Smooth muscle cell (in vitro differentiated cells): Measurements from ENCODE around the gene TUBA1A. TPM values are rescaled to one million over a fixed set of nuclear protein-coding genes. Genes with fewer than 3 reads are reported as not detected.

Experiments used
- DNase-seq: peaks from one replicate; lab custom pipeline; 2025; ENCODE audit not compliant: unreplicated experiment; lab: John Stamatoyannopoulos, UW
- H2AFZ ChIP-seq: fragments of 200-600 bp; sonication (generic); 2 replicates; pipeline ENCODE4 v1.6.0; 2016; ENCODE audit warnings: antibody characterized with exemption, low read depth, mild to moderate bottlenecking
- H3F3A ChIP-seq: fragments of 200-600 bp; sonication (generic); 2 replicates; pipeline ENCODE4 v1.6.0; 2017; ENCODE audit warnings: antibody characterized with exemption, low read depth
- H3K27ac ChIP-seq: fragments of 200-600 bp; sonication (generic); 2 replicates; pipeline ENCODE4 v1.5.1; 2016; ENCODE audit warnings: low read depth, mild to moderate bottlenecking
- H3K27me3 ChIP-seq: fragments of 200-600 bp; sonication (generic); 2 replicates; pipeline ENCODE4 v1.6.1; 2016; ENCODE audit warnings: low read depth, mild to moderate bottlenecking
- H3K36me3 ChIP-seq: fragments of 200-600 bp; sonication (generic); 2 replicates; pipeline ENCODE4 v1.5.1; 2016; ENCODE audit warnings: low read depth
- H3K4me1 ChIP-seq: fragments of 200-600 bp; sonication (generic); 2 replicates; pipeline ENCODE4 v1.5.1; 2016; ENCODE audit warnings: low read depth
- H3K4me2 ChIP-seq: fragments of 200-600 bp; sonication (generic); 2 replicates; pipeline ENCODE4 v1.6.0; 2016; ENCODE audit warnings: mild to moderate bottlenecking
- H3K4me3 ChIP-seq: fragments of 200-600 bp; sonication (generic); 2 replicates; pipeline ENCODE4 v1.5.1; 2016; ENCODE audit warnings: mild to moderate bottlenecking
- H3K79me2 ChIP-seq: fragments of 200-600 bp; sonication (generic); 2 replicates; pipeline ENCODE4 v1.6.0; 2016; ENCODE audit warnings: low read depth, mild to moderate bottlenecking
- H3K9ac ChIP-seq: fragments of 200-600 bp; sonication (generic); 2 replicates; pipeline ENCODE4 v1.6.0; 2016; ENCODE audit warnings: low read depth
- H3K9me3 ChIP-seq: fragments of 200-600 bp; sonication (generic); replicated peaks from 2 replicates; pipeline ENCODE4 v1.5.1; 2016; ENCODE audit warnings: low read depth
- H4K20me1 ChIP-seq: fragments of 200-600 bp; sonication (generic); 2 replicates; pipeline ENCODE4 v1.6.0; 2016; ENCODE audit warnings: low read depth
- CTCF ChIP-seq: fragments of 200-600 bp; sonication (generic); IDR thresholded peaks from 2 replicates; pipeline ENCODE4 v1.5.1; 2017; ENCODE audit warnings: borderline replicate concordance, mild to moderate bottlenecking, antibody characterized with exemption; ENCODE audit not compliant: insufficient read depth, poor library complexity, severe bottlenecking
- WGBS: methylation state at CpG from one replicate; pipeline ENCODE4 v1.1.7; 2016; ENCODE audit warnings: low lambda C conversion rate; 5-methylcytosine and 5-hydroxymethylcytosine counted together
- polyA plus RNA-seq: library from polyadenylated mRNA; unstranded; fragments of >200 nt; fragmentation: Nextera tagmentation; extraction: Ambion mirVana; gene quantifications from 2 replicates; pipeline ENCODE4 v1.2.1, GENCODE V29; 2016
- total RNA-seq: library from RNA; depleted of rRNA; stranded (reverse); fragments of >200 nt; gene quantifications from 2 replicates; pipeline ENCODE4 v1.2.3, GENCODE V29; 2014

TUBA1A gene
- total and polyA plus RNA-seq, 2 experiments from 2014 or later = 1,161 to 1,375 TPM

DNA sequence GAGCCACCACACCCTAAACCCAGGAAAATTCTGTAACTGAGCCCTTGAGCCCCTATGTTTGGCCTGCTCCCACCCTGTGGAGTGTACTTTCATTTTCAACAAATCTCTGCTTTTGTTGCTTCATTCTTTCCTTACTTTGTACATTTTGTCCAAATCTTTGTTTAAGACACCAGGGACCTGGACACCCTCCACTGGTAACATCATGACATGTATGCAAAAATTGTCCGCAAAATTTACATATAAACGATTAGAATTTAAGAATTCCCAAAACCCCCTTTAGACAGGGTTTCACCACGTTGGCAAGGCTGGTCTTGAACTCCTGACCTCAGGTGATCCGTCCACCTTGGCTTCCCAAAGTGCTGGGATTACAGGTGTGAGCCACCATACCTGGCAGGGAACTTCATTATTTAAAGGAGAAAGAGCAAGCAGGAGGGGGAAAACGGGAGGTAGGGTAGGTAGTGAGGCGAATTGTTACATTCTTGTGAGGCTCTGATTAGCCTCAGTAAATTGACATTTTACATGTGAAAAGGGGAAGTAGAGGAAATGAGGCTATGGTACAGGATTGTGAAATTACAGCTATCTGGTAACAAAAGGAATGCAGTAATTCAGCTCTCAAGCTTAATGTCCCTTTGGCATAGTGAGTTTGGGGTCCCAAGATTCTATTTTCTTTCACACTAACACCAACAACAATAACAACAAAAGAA is 27.6 kb downstream of the TUBA1A start:
- Histone ChIP-seq H3K36me3 (no peaks in the 10 kb centered on the region), H3K27me3 (no peaks in the 10 kb centered on the region), H2AFZ (no peak overlapping the region), H3K27ac (no peak overlapping the region), H3K4me2 (no peak overlapping the region), H3K9ac (no peak overlapping the region), H3F3A (no peaks in the 10 kb centered on the region), H3K4me1 (no peaks in the 10 kb centered on the region), H3K9me3 (no peaks in the 10 kb centered on the region), H3K79me2 (no peaks in the 10 kb centered on the region), H3K4me3 (no peak overlapping the region), H4K20me1 (no peaks in the 10 kb centered on the region)
- no peak for TF ChIP-seq CTCF
- DNase-seq = no peak
- 85% methylated on average over 6 of the region's 6 CpGs for WGBS

- Histone ChIP-seq H3F3A (no peaks in the 10 kb centered on the region), H3K4me2 (no peak overlapping the region), H3K9me3 (no peaks in the 10 kb centered on the region), H4K20me1 (no peaks in the 10 kb centered on the region), H3K4me1 (no peaks in the 10 kb centered on the region), H2AFZ (no peak overlapping the region), H3K9ac (no peak overlapping the region), H3K36me3 (no peaks in the 10 kb centered on the region), H3K79me2 (no peaks in the 10 kb centered on the region), H3K4me3 (no peak overlapping the region), H3K27ac (no peak overlapping the region), H3K27me3 (no peaks in the 10 kb centered on the region)
- no peak for DNase-seq
- TF ChIP-seq CTCF = no peak
- WGBS = 76% methylated on average over 2 of the region's 2 CpGs
Observed at GRCh38 chr12:49160399-49160798, 28.5 kb downstream of the TUBA1A start.

DNA sequence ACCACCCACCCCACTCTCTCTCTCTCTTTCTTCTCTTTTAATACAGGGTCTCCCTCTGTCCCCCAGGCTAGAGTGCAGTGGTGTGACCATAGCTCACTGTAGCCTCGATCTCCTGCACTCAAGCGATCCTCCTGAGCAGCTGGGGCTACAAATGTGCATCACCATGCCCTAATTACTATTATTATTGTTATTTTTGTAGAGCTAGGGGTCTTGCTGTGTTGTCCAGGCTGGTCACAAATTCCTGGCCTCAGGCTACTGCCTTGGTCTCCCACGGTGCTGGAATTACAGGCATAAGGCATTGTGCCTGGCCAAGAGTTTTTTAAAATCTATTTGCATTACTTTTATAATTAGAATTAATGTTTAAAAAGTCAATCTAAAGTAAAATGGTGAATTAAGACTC is 34.7 kb downstream of the TUBA1A start:
- Histone ChIP-seq H3K4me3 (no peak overlapping the region), H3K9ac (no peak overlapping the region), H3K27ac (no peak overlapping the region), H3K79me2 (no peaks in the 10 kb centered on the region), H3K27me3 (no peaks in the 10 kb centered on the region), H4K20me1 (no peaks in the 10 kb centered on the region), H2AFZ (no peak overlapping the region), H3F3A (no peaks in the 10 kb centered on the region), H3K4me2 (no peak overlapping the region), H3K36me3 (no peaks in the 10 kb centered on the region), H3K4me1 (no peaks in the 10 kb centered on the region), H3K9me3 (no peaks in the 10 kb centered on the region)
- 91% methylated on average over 3 of the region's 3 CpGs for WGBS
- no peak for DNase-seq
- TF ChIP-seq CTCF = no peak

DNA sequence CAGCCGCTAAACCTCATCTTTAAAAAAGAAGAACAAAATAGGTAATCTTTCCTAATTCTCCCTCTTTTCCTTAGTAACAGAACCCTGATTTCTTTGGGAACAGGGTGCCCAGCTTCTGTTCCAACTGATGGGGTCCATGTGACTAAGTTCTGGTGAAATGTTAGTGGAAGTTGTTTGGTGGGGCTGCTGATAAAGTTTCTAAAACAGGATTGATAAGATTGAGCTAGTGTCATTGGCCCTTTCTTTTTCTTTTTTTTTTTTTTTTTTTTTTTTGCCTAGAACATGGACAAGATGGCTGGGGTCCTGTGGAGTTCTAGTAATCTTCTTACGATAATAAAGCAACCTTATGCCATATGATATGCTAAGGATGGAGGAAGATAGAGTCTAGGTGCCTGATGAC is 41.5 kb downstream of the TUBA1A start:
- 100% methylated on average over 2 of the region's 2 CpGs for WGBS

More for the DNA sequence above, 41.5 kb downstream of the TUBA1A start:
- no peak overlapping the region for H3K4me2 ChIP-seq
- no peak overlapping the region for H3K9ac ChIP-seq
- no peak overlapping the region for H2AFZ ChIP-seq
- no peak for TF ChIP-seq CTCF
- no peak overlapping the region for H3K27ac ChIP-seq
- H3K79me2 ChIP-seq = no peaks in the 10 kb centered on the region
- no peaks in the 10 kb centered on the region for H3K27me3 ChIP-seq
- no peaks in the 10 kb centered on the region for H3K36me3 ChIP-seq
- no peaks in the 10 kb centered on the region for H3K4me1 ChIP-seq
- H3F3A ChIP-seq = no peaks in the 10 kb centered on the region
- H3K9me3 ChIP-seq = no peaks in the 10 kb centered on the region
- no peaks in the 10 kb centered on the region for H4K20me1 ChIP-seq
- no peak for DNase-seq
- H3K4me3 ChIP-seq = no peak overlapping the region
